ENCODE data around the gene MED15. TPM values are rescaled to one million over a fixed set of nuclear protein-coding genes. Genes with fewer than 3 reads are reported as not detected.

Gene MED15
- total RNA-seq, 1 donor from 2014 or later: 105 TPM

- Histone ChIP-seq H3K36me3 (peaks cover 28% of the 10 kb centered on the region), H3K4me3 (no peak overlapping the region), H3K4me1 (peaks cover 32% of the 10 kb centered on the region), H3K9me3 (no peaks in the 10 kb centered on the region), H3K27me3 (ENCODE audit: low read depth) (no peaks in the 10 kb centered on the region), H3K27ac (no peak overlapping the region)
- no peak for TF ChIP-seq CTCF (IDR thresholded peaks at IDR 0.05)
- ATAC-seq: no peak
- DNase-seq: peak; percentile 16
- intact Hi-C loops (cut with DNase I): no loop called here
These were observed 38.5 kb downstream of the MED15 start for GRCh38 chr22:20545681-20546521.

- TF ChIP-seq CTCF (IDR thresholded peaks at IDR 0.05): no peak
- ATAC-seq: no peak
- no peak overlapping the region for H3K4me3 ChIP-seq
- no peaks in the 10 kb centered on the region for H3K27me3 ChIP-seq (ENCODE audit: low read depth)
- peaks cover 26% of the 10 kb centered on the region for H3K36me3 ChIP-seq
- no peaks in the 10 kb centered on the region for H3K9me3 ChIP-seq
- DNase-seq: no peak
- peaks cover 39% of the 10 kb centered on the region for H3K4me1 ChIP-seq
- H3K27ac ChIP-seq: no peak overlapping the region
- intact Hi-C loops (cut with DNase I): no loop called here
These were observed 39.1 kb downstream of the MED15 start for GRCh38 chr22:20546541-20546950.

GRCh38 chr22:20547029-20547428, 39.6 kb downstream of the MED15 start:
- intact Hi-C loops (cut with DNase I): no loop called here
- H3K4me1 ChIP-seq: peaks cover 43% of the 10 kb centered on the region
- DNase-seq (no peak), ATAC-seq (no peak)
- no peaks in the 10 kb centered on the region for H3K27me3 ChIP-seq (ENCODE audit: low read depth)
- no peak overlapping the region for H3K27ac ChIP-seq
- no peak for TF ChIP-seq CTCF (IDR thresholded peaks at IDR 0.05)
- H3K4me3 ChIP-seq: no peak overlapping the region
- no peaks in the 10 kb centered on the region for H3K9me3 ChIP-seq
- H3K36me3 ChIP-seq: peaks cover 25% of the 10 kb centered on the region

- Histone ChIP-seq H3K27me3 (ENCODE audit: low read depth) (no peaks in the 10 kb centered on the region), H3K4me3 (no peak overlapping the region), H3K36me3 (peaks cover 39% of the 10 kb centered on the region), H3K4me1 (peaks cover 61% of the 10 kb centered on the region), H3K27ac (peak overlapping the region; percentile 87), H3K9me3 (no peaks in the 10 kb centered on the region)
- ATAC-seq (no peak), DNase-seq (no peak)
- no peak for TF ChIP-seq CTCF (IDR thresholded peaks at IDR 0.05)
- intact Hi-C loops (cut with DNase I): no loop called here
These were observed 41.4 kb downstream of the MED15 start for GRCh38 chr22:20548806-20549205.

GRCh38 chr22:20549232-20549841, 41.9 kb downstream of the MED15 start:
- no peak for TF ChIP-seq CTCF (IDR thresholded peaks at IDR 0.05)
- intact Hi-C loops (cut with DNase I): no loop called here
- Histone ChIP-seq H3K4me1 (peaks cover 67% of the 10 kb centered on the region), H3K36me3 (peaks cover 40% of the 10 kb centered on the region), H3K9me3 (no peaks in the 10 kb centered on the region), H3K27me3 (ENCODE audit: low read depth) (no peaks in the 10 kb centered on the region), H3K27ac (peak overlapping the region; percentile 87), H3K4me3 (no peak overlapping the region)
- DNase-seq (peak; percentile 48), ATAC-seq (no peak)
